CD4-positive, alpha-beta T cell treated with Interferon gamma for 1 hour (primary cell): ENCODE measurements around the gene TIMM21.

Experiments
- DNase-seq: peaks from one replicate; pipeline ENCODE4 v3.0.0-alpha.2; 2020

The TIMM21 gene, protein sequence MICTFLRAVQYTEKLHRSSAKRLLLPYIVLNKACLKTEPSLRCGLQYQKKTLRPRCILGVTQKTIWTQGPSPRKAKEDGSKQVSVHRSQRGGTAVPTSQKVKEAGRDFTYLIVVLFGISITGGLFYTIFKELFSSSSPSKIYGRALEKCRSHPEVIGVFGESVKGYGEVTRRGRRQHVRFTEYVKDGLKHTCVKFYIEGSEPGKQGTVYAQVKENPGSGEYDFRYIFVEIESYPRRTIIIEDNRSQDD

DNA sequence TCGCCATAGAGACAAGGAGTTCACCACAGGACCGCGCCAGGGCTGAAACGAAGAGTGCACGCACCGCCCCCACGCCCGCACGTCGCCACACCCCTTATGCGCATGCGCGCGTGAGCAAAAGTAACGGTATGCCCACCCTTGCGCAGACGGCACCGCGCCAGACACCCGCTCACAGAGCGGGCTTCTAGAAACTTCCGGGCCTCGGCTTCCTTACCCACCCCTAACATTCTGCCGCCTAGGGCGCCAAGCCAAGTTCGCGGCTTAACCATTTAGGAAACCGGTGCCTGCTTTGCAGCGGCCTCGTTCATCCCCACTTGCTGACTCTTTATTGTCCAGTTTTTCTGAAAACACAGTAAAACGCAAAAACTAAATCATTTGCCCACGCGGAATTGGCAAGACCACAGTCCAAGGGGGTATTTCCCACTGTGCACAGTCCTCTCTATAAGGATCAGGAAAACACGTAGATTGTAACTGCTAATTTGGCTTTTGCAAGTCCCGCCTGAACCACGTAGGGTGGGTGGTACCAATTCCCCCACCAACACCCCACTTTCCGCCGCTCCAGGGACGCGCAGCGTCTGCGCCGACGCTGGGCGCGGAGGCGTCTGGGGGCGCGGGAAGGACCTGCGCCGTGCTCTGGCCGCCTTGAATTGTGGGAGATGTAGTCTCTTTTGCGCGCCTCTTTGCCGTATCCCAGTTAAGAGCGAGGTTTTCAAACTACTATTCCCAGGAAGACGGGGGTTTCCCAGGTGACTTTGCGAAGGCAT, at the start of gene TIMM21, which contains the start of gene FBXO15:
TIMM21 (plus strand) TSS at position 745 of the 764 bp plus-strand sequence. CDS start 286 bp downstream, outside the sequence.
FBXO15 (minus strand) TSS at position 56 of the 764 bp plus-strand sequence; CDS start at position 7, 49 bp downstream.
- peak; percentile 96 for DNase-seq

DNA sequence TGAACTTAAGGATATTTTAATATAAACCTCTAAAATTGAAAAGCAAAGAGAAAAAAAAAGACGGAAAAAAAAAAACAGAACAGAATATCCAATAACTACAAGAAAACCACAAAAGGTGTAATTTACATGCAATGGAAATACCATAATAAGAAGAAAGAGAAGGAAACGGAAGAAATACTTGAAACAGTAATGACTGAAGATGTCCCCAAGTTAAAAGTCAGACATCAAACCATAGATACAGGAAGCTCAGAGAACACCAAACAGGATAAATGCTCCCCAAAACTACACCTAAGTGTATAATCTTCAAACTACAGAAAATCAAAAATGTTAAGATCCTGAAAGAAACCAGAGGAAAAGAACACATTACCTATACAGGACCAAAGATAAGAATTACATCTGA, 39.9 kb upstream of the TIMM21 start:
- DNase-seq, result no peak

DNA sequence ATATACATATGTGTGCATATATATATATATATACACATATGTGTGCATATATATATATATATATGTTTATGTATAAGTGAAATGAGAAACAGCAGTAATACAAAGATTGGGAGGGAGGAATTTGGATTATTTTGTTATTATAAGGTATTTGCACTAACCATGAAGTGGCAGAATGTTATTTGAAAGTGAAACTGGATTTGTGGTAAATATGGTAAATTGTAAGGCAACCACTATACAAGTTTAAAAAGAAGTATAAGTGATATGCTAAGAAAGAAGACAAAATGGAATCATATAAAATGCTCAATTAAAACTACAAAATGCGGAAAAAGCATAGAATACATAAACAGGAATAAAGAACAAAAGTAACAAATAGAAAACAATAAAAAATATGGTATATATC, 38.2 kb upstream of the TIMM21 start:
- DNase-seq, result no peak

DNA sequence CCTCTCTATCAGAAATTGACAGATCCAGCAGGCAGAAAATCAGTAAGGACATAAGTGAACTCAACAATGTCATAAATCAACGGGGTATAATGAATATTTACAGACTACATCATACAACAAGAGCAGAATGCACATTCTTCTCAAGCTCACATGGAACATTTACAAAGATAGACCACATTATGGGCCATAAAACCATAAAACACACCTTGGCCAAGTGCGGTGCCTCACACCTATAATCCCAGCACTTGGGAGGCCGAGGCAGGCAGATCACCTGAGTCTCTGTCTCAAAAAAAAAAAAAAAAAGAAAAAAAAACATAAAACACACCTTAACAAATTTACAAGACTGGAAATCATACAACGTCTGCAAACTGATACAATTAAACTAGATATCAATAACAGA, 37.3 kb upstream of the TIMM21 start:
- no peak for DNase-seq

DNA sequence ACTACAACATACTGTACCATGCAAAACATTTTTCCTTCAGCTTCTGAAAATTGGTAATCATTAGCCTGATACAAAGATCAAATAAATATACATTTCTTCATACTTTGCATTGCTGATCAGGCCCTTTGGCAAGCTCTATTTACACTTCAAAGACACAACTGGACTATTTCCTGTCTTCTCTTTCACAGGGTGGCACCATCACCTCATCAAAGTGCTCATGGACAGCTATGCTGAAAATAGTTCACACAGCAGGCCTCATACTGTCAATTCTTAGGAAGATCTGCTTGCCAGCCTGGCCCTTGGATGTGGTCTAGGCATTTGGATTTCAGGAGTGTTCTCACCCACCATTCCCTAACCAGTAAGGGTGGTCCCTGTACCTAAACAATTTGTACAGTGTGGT, 34.6 kb upstream of the TIMM21 start:
- DNase-seq, result no peak

DNA sequence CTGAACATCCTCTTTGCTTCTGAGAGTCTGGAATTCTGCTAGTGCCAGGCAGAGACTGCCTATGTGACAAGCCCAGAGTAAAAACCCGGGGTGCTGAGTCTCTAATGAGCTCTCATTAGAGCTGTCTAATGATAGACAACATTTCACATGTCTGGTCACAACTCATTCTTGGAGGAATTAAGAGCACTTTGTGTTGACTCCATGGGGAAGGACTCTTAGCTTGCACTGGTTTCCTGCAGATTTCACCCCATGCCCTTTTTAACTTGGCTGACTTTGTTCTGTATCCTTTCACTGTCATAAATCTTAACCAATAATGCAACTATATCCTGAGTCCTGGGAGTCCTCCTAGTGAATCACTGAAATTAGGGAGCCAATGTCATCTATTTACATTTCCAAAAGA, 34.2 kb upstream of the TIMM21 start:
- no peak for DNase-seq

DNA sequence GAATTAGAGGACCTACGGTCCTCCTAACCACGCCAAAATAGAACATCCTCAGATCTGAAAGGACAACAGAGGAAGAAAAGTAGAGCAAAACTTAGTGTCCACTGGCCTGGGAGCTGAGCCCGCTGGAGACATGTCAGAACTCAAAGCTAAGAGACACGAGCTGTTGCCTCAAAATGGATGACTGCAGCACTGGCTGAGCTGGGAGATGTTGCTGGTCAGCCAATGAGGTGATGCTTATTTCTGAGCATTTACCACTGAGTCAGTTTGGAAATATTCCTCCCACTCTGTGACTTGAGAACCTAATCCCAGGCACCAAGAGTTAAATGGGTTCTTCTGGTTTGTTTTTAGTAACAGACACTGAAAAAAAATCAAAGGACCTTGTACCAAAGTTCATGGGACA, 33.3 kb upstream of the TIMM21 start:
- no peak for DNase-seq

DNA sequence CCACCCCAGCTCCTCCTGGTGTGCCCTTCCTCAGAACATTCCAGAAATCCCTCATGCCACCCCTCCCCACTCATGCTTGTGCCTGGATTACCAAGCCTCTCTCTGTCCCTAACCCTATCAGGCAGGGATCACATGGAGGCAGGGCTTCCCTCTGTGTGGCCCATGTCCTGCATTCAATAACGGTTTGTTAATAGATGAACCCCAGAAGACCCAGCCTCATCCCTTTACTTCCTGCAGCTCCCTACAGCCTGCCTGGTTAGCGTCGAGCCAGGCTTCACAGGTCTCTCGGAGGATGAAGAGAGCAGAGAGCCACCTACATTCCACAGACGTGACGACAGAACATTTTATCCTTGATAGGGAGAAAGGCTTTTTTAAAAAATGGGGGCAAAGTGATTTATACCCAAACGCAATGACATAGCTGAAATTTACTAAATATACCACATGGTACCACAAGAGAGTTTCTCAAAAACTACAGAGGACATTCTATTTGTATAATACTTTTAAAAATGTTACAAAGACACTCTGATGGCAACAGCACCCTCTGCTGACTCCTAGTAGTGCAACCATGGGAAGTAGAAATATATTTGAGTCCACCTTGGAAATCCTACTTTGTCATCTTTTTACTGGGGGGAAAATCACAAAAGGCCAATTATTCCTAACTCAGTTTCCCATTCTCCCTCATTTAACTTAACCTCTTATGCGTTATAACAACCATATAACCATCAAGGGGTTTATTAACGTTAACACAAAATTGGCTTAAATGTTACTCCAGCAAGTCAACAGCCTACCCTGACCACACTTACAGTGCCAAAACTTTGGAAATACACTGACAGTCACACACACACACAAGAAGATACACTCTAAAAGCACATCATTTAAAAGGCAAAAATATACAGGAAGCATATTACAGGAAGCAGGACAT, 31.4 kb upstream of the TIMM21 start:
- no peak for DNase-seq

DNA sequence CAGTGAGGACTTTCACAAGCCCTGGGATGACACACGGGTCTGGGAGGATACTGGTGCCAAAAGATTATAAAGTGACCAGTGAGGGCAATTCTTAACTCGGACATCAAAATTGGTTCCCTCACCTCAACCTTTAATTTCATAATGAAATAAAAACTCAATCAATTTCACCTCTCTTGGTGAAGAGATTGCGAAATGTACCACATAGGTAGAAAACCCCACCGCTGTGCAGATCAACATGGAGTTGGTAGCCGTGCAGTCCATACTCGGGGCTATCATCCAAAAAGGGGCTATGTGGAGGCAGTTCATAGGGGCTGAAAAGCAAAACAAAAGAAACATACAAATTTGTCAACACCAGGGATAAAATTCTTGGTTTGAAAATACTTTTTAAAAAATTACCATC, 25.1 kb upstream of the TIMM21 start:
- DNase-seq, result no peak

DNA sequence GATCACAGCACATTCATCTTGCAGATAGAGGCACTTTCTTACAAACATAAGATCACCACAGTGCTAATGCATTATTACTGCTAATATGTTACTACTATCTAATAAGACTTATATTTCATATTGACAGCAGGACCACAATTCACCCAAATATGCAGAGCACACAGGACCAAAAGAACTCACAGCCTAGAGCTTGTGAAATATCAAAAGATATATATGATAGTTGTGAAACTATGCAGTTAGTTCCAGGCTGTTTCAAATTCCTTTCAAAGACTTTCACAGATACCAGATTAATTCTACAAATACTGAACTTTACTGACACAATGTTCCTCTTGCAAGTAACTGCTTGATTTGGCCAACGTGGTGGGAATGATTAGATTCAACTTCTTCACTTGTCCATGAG, 23.7 kb upstream of the TIMM21 start:
- DNase-seq, result no peak

DNA sequence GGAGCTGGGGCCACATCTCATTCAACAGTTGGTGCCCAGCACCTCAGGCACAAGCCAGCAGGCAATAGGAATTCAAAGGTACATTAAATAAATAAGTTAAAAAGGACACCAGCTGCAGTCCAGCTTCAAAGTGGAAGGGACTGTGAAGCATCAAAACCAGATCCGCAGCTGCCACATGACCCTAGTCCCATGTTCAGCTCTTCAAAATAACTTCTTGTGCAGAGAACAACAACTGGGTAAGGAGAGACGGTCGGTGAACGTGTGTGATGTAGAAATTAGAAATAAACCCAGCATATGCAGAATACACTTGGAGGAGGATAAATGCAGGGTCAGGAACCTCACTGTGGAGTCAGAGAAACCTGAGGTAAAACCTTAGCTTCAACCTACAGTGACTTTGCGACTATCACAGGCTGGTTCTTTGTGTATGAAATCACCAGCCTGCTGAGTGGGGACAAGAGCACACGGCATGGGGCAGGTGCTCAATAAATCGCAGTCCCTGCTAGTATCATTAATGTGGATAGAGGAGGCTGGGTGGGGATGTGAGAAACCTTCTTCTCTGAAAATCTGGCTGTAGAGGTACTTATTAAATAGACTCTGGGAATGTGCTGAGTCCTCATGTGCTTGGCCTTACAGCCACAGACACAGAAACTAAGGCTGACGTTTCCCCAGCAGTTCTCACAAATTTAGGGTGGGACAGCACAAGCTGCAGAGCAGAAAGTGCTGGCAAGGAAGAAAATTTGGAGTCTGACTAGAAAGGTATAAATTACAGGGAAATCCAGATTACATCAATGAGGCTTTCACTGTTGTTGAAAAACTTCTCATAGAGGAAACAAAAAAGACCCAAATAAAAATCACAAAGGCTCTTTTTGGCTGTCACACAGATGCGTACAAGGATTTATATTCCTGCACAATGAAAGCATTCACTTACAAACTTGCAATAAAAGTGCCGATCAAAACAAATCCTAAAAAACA, 21.4 kb upstream of the TIMM21 start:
- no peak for DNase-seq

DNA sequence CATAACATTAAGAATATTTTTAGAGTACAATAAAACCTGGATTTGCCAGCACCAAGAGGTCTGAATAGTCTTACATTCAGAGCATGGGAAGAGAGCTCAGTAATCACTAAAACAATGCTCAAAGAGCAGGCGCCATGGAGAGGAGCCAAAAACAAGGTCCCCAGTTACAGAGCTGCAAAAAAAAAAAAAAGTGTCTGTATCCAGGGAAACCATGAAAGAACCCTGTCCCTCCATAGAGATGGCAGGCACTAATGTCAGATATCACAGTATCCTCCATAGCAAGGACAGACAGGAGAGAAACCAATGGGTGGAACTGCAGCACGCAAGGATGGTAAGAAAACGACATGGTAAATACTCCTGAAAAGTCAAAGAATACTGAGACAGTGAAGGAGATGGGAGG, 20.2 kb upstream of the TIMM21 start:
- DNase-seq, result no peak

DNA sequence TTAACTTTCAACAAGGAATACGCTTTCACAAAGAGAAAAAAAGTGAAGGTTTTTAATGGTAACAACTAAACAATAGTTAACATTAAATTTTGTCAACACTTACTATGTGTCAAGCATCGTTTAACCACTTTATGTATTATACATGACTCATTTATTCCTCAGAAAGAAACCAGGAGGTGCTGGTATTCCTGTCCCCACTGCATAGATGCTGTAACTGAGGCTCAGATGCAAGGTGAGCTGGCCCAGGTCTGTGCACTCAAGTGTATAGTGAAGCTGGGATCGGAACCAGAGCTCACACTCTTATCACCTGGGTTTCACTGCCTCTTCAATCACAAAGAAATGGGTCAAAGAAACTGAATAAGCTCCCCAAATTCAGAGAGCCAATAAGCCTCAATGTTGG, 17.2 kb upstream of the TIMM21 start:
- no peak for DNase-seq

DNA sequence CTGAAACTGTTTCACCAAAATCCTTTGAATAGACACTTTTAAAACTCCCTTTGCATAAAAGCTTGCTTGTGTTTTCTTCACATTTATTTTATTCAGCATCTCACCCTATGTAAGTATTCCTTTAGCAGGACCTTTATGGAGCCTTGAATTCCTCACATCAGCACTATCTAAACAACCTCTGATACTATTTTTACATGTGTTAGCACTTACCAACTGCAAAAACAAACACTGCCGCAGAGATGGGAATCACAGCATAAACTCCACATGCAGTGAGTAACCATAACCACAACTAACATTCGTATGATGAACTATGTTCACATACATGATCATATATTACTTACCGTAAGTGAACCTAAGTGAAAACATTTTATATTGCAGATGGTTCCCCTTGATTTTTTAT, 16.1 kb upstream of the TIMM21 start:
- DNase-seq, result no peak

DNA sequence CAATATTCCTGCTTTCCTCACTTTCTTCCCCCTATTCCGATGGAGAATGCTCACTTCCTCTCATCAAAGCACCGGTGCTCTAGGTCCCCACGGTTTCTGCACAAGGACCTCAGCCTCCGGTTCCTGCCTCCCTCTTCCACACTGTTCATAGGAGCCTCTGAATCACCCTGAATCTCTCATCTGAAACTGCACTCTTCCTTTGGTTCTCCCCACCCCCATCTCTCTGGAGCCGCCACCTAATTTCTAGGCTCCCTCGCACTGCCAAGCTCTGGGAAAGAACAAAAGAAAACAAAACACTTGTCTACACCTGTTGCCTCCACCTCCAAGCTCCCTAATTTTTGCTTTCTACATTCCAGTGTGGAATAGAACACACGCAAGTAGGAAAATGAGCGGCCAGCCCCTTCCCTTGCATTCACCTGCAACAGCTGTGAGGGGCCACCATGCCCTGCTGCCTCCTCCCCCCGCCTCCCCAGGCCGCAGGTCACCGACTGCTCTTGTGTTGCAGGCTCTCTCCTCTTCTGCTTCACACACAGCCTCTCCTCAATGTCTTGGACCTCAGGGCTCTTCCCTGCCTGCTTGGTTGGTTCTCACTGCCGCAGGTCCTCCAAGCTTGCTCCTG, 10.3 kb upstream of the TIMM21 start:
- no peak for DNase-seq

DNA sequence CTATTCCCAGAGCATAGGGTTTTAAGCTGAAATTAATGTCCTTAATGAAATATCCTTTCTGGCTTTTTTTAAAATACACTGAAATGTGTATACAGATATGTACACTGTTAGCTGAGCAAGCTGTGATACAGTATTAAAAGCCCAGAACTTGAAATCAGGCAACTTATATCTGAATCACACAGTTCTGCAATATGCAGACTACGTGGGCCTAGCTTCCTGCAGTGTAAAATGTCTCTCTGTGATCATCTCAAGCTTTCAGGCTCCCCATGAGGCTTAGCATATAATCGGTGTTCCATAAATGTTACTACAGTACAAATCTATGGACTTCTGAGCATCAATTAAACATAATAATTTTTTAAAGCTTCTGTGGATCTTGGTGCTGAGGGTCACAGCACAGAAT, 8.9 kb upstream of the TIMM21 start:
- no peak for DNase-seq

DNA sequence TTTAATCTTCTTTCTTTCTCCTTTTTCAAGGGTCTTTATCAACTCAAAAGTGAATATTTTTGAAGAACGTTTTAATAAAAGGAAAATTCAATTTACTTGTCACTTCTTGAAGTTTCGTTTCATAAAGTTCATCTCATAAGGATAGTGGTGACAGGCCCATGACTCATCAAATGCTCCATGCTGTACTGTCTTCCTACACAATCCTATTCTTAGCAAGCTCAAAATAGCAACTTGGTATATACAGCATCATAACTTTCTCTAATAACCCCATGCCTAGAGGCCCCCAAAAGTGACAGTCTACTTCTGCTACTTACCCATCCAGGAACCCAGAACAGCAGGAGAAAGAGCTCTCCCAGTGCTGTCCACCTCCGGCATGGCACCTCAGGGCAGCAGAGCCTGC, 8.4 kb upstream of the TIMM21 start:
- DNase-seq, result no peak

DNA sequence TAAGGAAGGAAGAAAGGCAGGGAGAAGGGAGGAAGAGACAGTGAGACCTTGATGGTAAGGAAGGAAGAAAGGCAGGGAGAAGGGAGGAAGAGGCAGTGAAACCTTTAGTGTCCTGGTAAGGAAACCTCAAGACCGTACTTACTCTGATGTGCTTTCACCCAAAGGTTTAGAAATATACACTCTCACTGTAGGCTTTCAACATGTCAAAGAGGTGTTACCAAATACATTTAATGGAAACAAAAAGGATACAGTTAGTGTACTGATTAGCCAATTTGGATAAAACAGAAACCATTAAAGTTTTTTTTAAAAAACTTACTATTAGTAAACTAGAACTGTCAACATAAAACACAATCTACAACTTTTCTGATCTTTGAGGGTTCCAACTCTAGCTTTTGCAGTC, 7.7 kb upstream of the TIMM21 start:
- DNase-seq, result no peak

DNA sequence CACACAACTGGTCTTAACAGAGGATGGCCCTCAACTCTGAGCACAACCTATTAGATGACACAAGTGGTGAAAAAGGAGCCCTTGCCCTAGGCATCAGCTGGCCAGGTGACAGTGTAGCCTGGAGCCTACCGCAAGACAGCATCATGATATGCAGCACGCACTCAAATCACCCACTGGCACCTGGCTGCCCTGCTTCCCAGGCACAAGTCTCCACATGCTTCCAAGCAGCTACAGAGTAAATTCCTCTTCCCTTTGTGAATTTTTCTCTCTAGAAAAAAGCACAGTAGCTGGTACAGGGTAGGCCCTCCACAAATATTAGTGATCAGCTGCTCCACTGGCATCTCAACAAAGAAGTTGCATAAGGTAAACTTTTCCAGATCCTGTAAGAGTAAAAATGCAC, 6.7 kb upstream of the TIMM21 start:
- DNase-seq, result no peak

DNA sequence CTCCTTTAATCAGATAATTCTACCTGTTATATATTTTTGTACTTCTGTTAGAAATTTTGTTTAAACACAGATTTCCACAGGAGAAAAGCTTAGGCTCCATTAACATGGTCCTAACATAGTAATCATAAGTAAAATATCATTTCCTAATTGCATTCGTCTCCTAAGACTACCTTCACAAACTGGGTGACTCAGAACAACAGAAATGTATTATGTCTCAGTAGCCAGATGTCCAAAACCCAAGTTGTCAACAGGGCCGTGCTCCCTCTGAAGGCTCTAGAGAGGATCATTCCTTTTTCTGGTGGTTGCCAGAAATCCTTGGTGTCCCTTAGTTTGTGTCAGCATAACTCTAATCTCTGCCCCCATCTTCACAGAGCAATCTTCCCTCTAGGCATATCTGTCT, 6.1 kb upstream of the TIMM21 start:
- DNase-seq, result no peak

DNA sequence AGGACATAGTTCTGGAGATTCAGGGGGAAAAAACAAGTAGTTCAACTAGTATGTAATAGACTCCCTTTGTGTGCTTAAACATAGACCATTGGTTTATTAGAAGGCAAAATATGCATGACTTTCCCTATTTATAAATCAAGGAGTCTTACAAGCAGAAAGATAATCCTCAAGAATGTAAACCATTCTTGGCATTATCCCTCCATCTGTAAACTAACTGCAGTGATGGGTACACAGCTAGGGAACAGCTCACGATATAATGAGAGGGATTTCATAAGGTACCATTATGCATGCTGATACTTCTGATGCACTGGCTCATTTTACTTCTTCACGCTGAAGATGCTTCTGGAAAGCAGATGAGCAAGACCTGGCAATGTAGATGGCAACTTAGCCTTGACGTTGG, 1.6 kb upstream of the TIMM21 start:
- no peak for DNase-seq

DNA sequence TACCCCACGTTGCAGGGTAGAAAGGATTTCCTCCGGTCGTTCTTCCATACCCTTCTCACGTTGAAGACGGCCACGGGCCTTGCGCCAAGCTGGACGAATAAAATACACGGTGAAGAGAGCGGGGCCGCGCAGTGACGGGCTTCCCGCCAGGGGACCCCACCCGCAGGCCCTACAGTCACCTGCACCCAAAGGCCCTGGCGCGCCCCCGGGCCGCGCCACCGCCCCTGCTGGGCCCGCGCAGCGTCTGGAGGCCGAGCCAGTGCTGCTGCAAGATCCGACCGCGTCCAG, 888 bp upstream of the TIMM21 start:
- no peak for DNase-seq
